Activated T-cell treated with anti-CD3 and anti-CD28 coated beads for 48 hours (primary cell): ENCODE measurements around the gene WWOX.

ENCODE experiments used
- DNase-seq: peaks from one replicate; pipeline ENCODE4 v3.0.0-alpha.2; 2020; ENCODE audit warnings: low read depth

The WWOX gene

GRCh38 chr16:78738557-78738956 lies 639.1 kb downstream of the WWOX start:
- no peak for DNase-seq

- no peak for DNase-seq
These were observed 640.8 kb downstream of the WWOX start for GRCh38 chr16:78740269-78740668.

- peak; percentile 69 for DNase-seq
These were observed 643.2 kb downstream of the WWOX start for GRCh38 chr16:78742501-78743283.

- DNase-seq = no peak
These were observed 644.1 kb downstream of the WWOX start for GRCh38 chr16:78743556-78743955.

- no peak for DNase-seq
These were observed 644.6 kb downstream of the WWOX start for GRCh38 chr16:78744099-78744498.

- no peak for DNase-seq
These were observed 645.3 kb downstream of the WWOX start for GRCh38 chr16:78744796-78745107.

GRCh38 chr16:78745108-78746019 lies 645.9 kb downstream of the WWOX start:
- DNase-seq = no peak

- DNase-seq = no peak
These were observed 647.3 kb downstream of the WWOX start for GRCh38 chr16:78746718-78747117.

GRCh38 chr16:78748220-78748929 lies 648.9 kb downstream of the WWOX start:
- no peak for DNase-seq

GRCh38 chr16:78749745-78750268 lies 650.4 kb downstream of the WWOX start:
- no peak for DNase-seq

GRCh38 chr16:78750611-78751010 lies 651.2 kb downstream of the WWOX start:
- no peak for DNase-seq

- DNase-seq = no peak
These were observed 652.1 kb downstream of the WWOX start for GRCh38 chr16:78751601-78752000.

- no peak for DNase-seq
These were observed 655.3 kb downstream of the WWOX start for GRCh38 chr16:78754713-78755112.

- no peak for DNase-seq
These were observed 656.6 kb downstream of the WWOX start for GRCh38 chr16:78755751-78756661.

GRCh38 chr16:78759596-78759995 lies 660.1 kb downstream of the WWOX start:
- DNase-seq = no peak

- no peak for DNase-seq
These were observed 661.2 kb downstream of the WWOX start for GRCh38 chr16:78760611-78761010.

GRCh38 chr16:78761427-78761826 lies 662.0 kb downstream of the WWOX start:
- DNase-seq = no peak

- no peak for DNase-seq
These were observed 662.8 kb downstream of the WWOX start for GRCh38 chr16:78762222-78762621.

- DNase-seq = no peak
These were observed 664.5 kb downstream of the WWOX start for GRCh38 chr16:78763821-78764440.

- DNase-seq = no peak
These were observed 665.0 kb downstream of the WWOX start for GRCh38 chr16:78764478-78764877.

- DNase-seq = no peak
These were observed 668.8 kb downstream of the WWOX start for GRCh38 chr16:78768226-78768625.
